ENCODE measurements around the gene ABO. TPM values are rescaled to one million over a fixed set of nuclear protein-coding genes. Genes with fewer than 3 reads are reported as not detected.
"Not testable (repeated sequence)": the region's sequence is repeated elsewhere in the genome, so short reads cannot be mapped to it uniquely, and the experiment has no call there.

ABO gene
- total RNA-seq, 1 donor from 2014 or later = 2.5 TPM

DNA sequence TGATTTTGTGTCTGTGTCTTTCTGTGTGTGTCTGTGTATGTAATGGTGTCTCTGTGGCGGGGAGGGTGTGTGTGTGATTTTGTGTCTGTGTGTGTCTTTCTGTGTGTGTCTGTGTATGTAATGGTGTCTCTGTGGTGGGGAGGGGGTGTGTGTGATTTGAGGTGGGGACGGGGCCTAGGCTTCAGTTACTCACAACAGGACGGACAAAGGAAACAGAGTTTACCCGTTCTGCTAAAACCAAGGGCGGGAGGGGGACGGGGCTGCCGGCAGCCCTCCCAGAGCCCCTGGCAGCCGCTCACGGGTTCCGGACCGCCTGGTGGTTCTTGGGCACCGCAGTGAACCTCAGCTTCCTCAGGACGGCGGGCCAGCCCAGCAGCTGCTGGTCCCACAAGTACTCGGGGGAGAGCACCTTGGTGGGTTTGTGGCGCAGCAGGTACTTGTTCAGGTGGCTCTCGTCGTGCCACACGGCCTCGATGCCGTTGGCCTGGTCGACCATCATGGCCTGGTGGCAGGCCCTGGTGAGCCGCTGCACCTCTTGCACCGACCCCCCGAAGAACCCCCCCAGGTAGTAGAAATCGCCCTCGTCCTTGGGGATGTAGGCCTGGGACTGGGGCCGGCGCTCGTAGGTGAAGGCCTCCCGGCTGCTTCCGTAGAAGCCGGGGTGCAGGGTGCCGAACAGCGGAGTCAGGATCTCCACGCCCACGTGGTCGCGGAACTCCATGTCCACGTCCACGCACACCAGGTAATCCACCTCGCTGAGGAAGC, 19.4 kb downstream of the ABO start:
- DNase-seq (ENCODE audit: low read depth) = no peak
- TF ChIP-seq, protein P1, sequence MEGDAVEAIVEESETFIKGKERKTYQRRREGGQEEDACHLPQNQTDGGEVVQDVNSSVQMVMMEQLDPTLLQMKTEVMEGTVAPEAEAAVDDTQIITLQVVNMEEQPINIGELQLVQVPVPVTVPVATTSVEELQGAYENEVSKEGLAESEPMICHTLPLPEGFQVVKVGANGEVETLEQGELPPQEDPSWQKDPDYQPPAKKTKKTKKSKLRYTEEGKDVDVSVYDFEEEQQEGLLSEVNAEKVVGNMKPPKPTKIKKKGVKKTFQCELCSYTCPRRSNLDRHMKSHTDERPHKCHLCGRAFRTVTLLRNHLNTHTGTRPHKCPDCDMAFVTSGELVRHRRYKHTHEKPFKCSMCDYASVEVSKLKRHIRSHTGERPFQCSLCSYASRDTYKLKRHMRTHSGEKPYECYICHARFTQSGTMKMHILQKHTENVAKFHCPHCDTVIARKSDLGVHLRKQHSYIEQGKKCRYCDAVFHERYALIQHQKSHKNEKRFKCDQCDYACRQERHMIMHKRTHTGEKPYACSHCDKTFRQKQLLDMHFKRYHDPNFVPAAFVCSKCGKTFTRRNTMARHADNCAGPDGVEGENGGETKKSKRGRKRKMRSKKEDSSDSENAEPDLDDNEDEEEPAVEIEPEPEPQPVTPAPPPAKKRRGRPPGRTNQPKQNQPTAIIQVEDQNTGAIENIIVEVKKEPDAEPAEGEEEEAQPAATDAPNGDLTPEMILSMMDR (conservative IDR thresholded peaks at IDR 0.05; ENCODE audit: low read depth, low read length) = no peak
- no peak overlapping the region for H3K4me3 ChIP-seq (ENCODE audit: low read depth, low read length)

- TF ChIP-seq, protein P1 (conservative IDR thresholded peaks at IDR 0.05; ENCODE audit: low read depth, low read length) = no peak
- H3K4me3 ChIP-seq (ENCODE audit: low read depth, low read length) = no peak overlapping the region
- DNase-seq (ENCODE audit: low read depth) = no peak
These were observed 20.5 kb downstream of the ABO start for GRCh38 chr9:133254471-133254870.

DNA sequence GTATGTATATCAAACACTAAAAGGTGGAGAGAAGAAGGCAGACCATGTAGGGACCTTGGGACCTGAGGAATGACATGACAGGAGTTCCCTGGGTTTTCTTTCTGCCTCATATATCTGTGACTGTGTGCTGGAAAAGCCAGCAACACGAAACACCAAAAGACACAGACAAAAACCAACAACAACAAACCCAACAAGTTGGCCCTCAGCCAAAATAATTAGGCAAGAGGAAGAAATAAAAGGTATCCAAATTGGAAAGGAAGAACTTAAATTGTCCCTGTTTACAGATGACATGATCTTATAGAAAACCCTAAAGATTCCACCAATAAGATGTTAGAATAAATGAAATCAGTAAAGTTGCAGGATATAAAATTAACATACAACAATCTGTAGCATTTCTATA, 21.7 kb downstream of the ABO start:
- DNase-seq (ENCODE audit: low read depth) = no peak
- no peak overlapping the region for H3K4me3 ChIP-seq (ENCODE audit: low read depth, low read length)
- TF ChIP-seq, protein P1 (conservative IDR thresholded peaks at IDR 0.05; ENCODE audit: low read depth, low read length) = no peak

- no peak overlapping the region for H3K4me3 ChIP-seq (ENCODE audit: low read depth, low read length)
- TF ChIP-seq, protein P1 (conservative IDR thresholded peaks at IDR 0.05; ENCODE audit: low read depth, low read length) = no peak
- no peak for DNase-seq (ENCODE audit: low read depth)
These were observed 22.5 kb downstream of the ABO start for GRCh38 chr9:133252301-133253020.

DNA sequence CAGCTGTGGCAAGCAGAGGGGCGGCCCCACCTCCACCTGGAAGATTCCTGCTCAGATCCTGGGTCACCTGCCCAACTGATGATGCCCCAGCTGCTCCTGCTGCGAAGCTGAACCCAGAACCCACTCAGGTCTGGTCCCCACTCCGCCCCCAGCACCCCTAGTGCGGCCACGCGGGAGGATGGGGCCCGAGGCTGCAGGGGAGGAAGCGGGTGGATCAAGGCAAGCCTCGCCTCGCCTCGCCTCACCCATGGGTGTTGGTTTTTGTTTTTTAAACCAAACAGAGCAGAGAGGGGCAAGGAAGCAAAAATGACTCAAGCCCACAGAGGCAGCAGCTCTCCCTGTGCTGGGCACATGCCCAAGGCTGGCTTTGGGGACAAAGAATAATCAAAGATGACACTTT, 23.2 kb downstream of the ABO start:
- TF ChIP-seq, protein P1 (conservative IDR thresholded peaks at IDR 0.05; ENCODE audit: low read depth, low read length) = no peak
- no peak for DNase-seq (ENCODE audit: low read depth)
- H3K4me3 ChIP-seq (ENCODE audit: low read depth, low read length) = no peak overlapping the region

GRCh38 chr9:133251221-133251620, 23.8 kb downstream of the ABO start:
- H3K4me3 ChIP-seq (ENCODE audit: low read depth, low read length); DNase-seq (ENCODE audit: low read depth): not testable (repeated sequence)

DNA sequence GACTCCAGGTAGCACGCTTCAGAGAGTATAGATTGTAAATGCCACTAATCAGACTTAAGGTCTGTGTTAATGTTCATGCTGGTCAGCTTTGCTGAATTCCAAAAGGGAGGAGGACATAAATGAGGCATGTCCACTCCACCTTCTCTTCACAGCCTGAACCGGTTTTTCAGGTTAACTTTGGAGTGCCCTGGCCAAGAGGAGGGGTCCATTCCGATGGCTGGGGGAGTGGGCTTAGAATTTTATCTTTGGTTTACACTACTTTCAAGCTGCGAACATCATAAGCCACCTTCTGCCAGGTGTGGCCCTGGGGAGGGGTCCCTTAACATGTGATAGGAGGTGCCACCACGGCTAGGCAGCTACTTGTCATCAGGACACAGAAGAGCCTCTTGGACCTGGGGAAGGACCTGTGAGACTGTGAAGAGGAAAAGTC, 24.2 kb downstream of the ABO start:
- H3K4me3 ChIP-seq (ENCODE audit: low read depth, low read length) = no peak overlapping the region
- TF ChIP-seq, protein P1 (conservative IDR thresholded peaks at IDR 0.05; ENCODE audit: low read depth, low read length) = no peak
- no peak for DNase-seq (ENCODE audit: low read depth)

Measured in epithelial cell of proximal tubule (primary cell).